ENCODE data around the gene FBXO31. TPM values are rescaled to one million over a fixed set of nuclear protein-coding genes. Genes with fewer than 3 reads are reported as not detected.

Gene FBXO31
- 10 to 100 TPM; 13.0 to 24.8 (median 14.9) TPM for polyA plus RNA-seq

- H3K4me3 Mint-ChIP-seq = peak within 1 kb of the TSS; percentile 89 to 92 (median 92)
- H3K27me3 Mint-ChIP-seq (ENCODE audit: low read depth in 3 of 3) = peaks cover 8 to 24% (median 21%) of the 10 kb centered on the region in 3 donors
- peak within 1 kb of the TSS; percentile 89 to 98 (median 95) for H3K27ac Mint-ChIP-seq
- peaks cover 0 to 2% (median 0%) of the 10 kb centered on the region in 6 donors for H3K9me3 Mint-ChIP-seq
- H3K4me1 Mint-ChIP-seq = peaks cover 47 to 54% of the 10 kb centered on the region in 2 donors
- H3K36me3 Mint-ChIP-seq = no peaks in the 10 kb centered on the region
- DNase-seq = peak; percentile 89 to 93 (median 93)
Measured at GRCh38 chr16:87383505-87384161, at the start of gene FBXO31. TSS of gene FBXO31 (minus strand) at chr16:87383776. CDS start at chr16:87383744, 32 bp downstream.

- Mint-ChIP-seq H3K27ac (no peak overlapping the region), H3K27me3 (ENCODE audit: low read depth in 3 of 3) (peaks cover 0 to 7% (median 2%) of the 10 kb centered on the region in 3 donors), H3K4me1 (peaks cover 21 to 28% of the 10 kb centered on the region in 2 donors), H3K4me3 (no peak overlapping the region), H3K36me3 (peaks cover 0 to 10% (median 3%) of the 10 kb centered on the region in 3 donors), H3K9me3 (no peaks in the 10 kb centered on the region)
- DNase-seq = no peak
Measured at GRCh38 chr16:87432330-87432915, 48.8 kb upstream of the FBXO31 start.

GRCh38 chr16:87431926-87432325 is 48.4 kb upstream of the FBXO31 start:
- H3K36me3 Mint-ChIP-seq = peaks cover 0 to 10% (median 3%) of the 10 kb centered on the region in 3 donors
- H3K4me1 Mint-ChIP-seq = peaks cover 20 to 26% of the 10 kb centered on the region in 2 donors
- H3K4me3 Mint-ChIP-seq = no peak overlapping the region
- DNase-seq = no peak
- no peak overlapping the region for H3K27ac Mint-ChIP-seq
- H3K9me3 Mint-ChIP-seq = no peaks in the 10 kb centered on the region
- peaks cover 0 to 7% (median 2%) of the 10 kb centered on the region in 3 donors for H3K27me3 Mint-ChIP-seq (ENCODE audit: low read depth in 3 of 3)

- DNase-seq = no peak
- Mint-ChIP-seq H3K36me3 (peaks cover 10 to 19% (median 14%) of the 10 kb centered on the region in 3 donors), H3K27ac (no peak overlapping the region), H3K9me3 (no peaks in the 10 kb centered on the region), H3K4me3 (no peak overlapping the region), H3K27me3 (ENCODE audit: low read depth in 3 of 3) (peaks cover 0 to 2% (median 1%) of the 10 kb centered on the region in 3 donors), H3K4me1 (peaks cover 0 to 4% of the 10 kb centered on the region in 2 donors)
Measured at GRCh38 chr16:87426423-87427215, 43.0 kb upstream of the FBXO31 start.

GRCh38 chr16:87425941-87426340 is 42.4 kb upstream of the FBXO31 start:
- Mint-ChIP-seq H3K27ac (no peak overlapping the region), H3K27me3 (ENCODE audit: low read depth in 3 of 3) (peaks cover 0 to 1% (median under 1%) of the 10 kb centered on the region in 3 donors)

GRCh38 chr16:87424266-87424665 is 40.7 kb upstream of the FBXO31 start:
- Mint-ChIP-seq H3K4me3 (no peak overlapping the region), H3K27me3 (ENCODE audit: low read depth in 3 of 3) (no peaks in the 10 kb centered on the region), H3K36me3 (peaks cover 11 to 20% (median 14%) of the 10 kb centered on the region in 3 donors), H3K27ac (no peak overlapping the region), H3K4me1 (peaks cover 0 to 4% of the 10 kb centered on the region in 2 donors), H3K9me3 (no peaks in the 10 kb centered on the region)
- no peak for DNase-seq

More at GRCh38 chr16:87425941-87426340, 42.4 kb upstream of the FBXO31 start:
- peaks cover 0 to 4% of the 10 kb centered on the region in 2 donors for H3K4me1 Mint-ChIP-seq
- DNase-seq = no peak
- H3K36me3 Mint-ChIP-seq = peaks cover 10 to 21% (median 14%) of the 10 kb centered on the region in 3 donors
- H3K9me3 Mint-ChIP-seq = no peaks in the 10 kb centered on the region
- no peak overlapping the region for H3K4me3 Mint-ChIP-seq

GRCh38 chr16:87423429-87423828 is 39.9 kb upstream of the FBXO31 start:
- H3K27ac Mint-ChIP-seq = no peak overlapping the region
- no peaks in the 10 kb centered on the region for H3K9me3 Mint-ChIP-seq
- H3K27me3 Mint-ChIP-seq (ENCODE audit: low read depth in 3 of 3) = no peaks in the 10 kb centered on the region
- DNase-seq = no peak
- H3K4me1 Mint-ChIP-seq = peaks cover 0 to 4% of the 10 kb centered on the region in 2 donors
- no peak overlapping the region for H3K4me3 Mint-ChIP-seq
- peaks cover 11 to 20% (median 14%) of the 10 kb centered on the region in 3 donors for H3K36me3 Mint-ChIP-seq

GRCh38 chr16:87422106-87422505 is 38.5 kb upstream of the FBXO31 start:
- no peaks in the 10 kb centered on the region for H3K9me3 Mint-ChIP-seq
- no peak overlapping the region for H3K27ac Mint-ChIP-seq
- peaks cover 11 to 23% (median 20%) of the 10 kb centered on the region in 3 donors for H3K36me3 Mint-ChIP-seq
- peaks cover 0 to 4% of the 10 kb centered on the region in 2 donors for H3K4me1 Mint-ChIP-seq
- no peaks in the 10 kb centered on the region for H3K27me3 Mint-ChIP-seq (ENCODE audit: low read depth in 3 of 3)
- no peak overlapping the region for H3K4me3 Mint-ChIP-seq
- no peak for DNase-seq

- no peak for DNase-seq
- Mint-ChIP-seq H3K9me3 (no peaks in the 10 kb centered on the region), H3K4me1 (peaks cover 0 to 4% of the 10 kb centered on the region in 2 donors), H3K27ac (no peak overlapping the region), H3K36me3 (peaks cover 11 to 26% (median 20%) of the 10 kb centered on the region in 3 donors), H3K27me3 (ENCODE audit: low read depth in 3 of 3) (no peaks in the 10 kb centered on the region), H3K4me3 (no peak overlapping the region)
Measured at GRCh38 chr16:87421003-87421912, 37.7 kb upstream of the FBXO31 start.

- DNase-seq = no peak
- Mint-ChIP-seq H3K27me3 (ENCODE audit: low read depth in 3 of 3) (no peaks in the 10 kb centered on the region), H3K9me3 (no peaks in the 10 kb centered on the region), H3K4me3 (no peak overlapping the region), H3K27ac (no peak overlapping the region), H3K4me1 (peaks cover 0 to 4% of the 10 kb centered on the region in 2 donors), H3K36me3 (peaks cover 11 to 31% (median 20%) of the 10 kb centered on the region in 3 donors)
Measured at GRCh38 chr16:87420026-87421002, 36.7 kb upstream of the FBXO31 start.

- Mint-ChIP-seq H3K9me3 (peaks cover 0 to 1% (median 0%) of the 10 kb centered on the region in 6 donors), H3K4me3 (no peak overlapping the region), H3K36me3 (peaks cover 11 to 36% (median 21%) of the 10 kb centered on the region in 3 donors), H3K4me1 (peaks cover 0 to 4% of the 10 kb centered on the region in 2 donors), H3K27ac (no peak overlapping the region), H3K27me3 (ENCODE audit: low read depth in 3 of 3) (peaks cover 0 to 2% (median 0%) of the 10 kb centered on the region in 3 donors)
- DNase-seq = no peak
Measured at GRCh38 chr16:87418644-87419043, 35.1 kb upstream of the FBXO31 start.

- no peak for DNase-seq
- peaks cover 0 to 1% (median 0%) of the 10 kb centered on the region in 6 donors for H3K9me3 Mint-ChIP-seq
- H3K4me1 Mint-ChIP-seq = peaks cover 0 to 4% of the 10 kb centered on the region in 2 donors
- H3K27me3 Mint-ChIP-seq (ENCODE audit: low read depth in 3 of 3) = peaks cover 0 to 2% (median 0%) of the 10 kb centered on the region in 3 donors
- no peak overlapping the region for H3K27ac Mint-ChIP-seq
- H3K4me3 Mint-ChIP-seq = no peak overlapping the region
- H3K36me3 Mint-ChIP-seq = peaks cover 11 to 40% (median 24%) of the 10 kb centered on the region in 3 donors
Measured at GRCh38 chr16:87418216-87418615, 34.6 kb upstream of the FBXO31 start.
